Measurements from ENCODE around the gene CORO2A. TPM values are rescaled to one million over a fixed set of nuclear protein-coding genes. Genes with fewer than 3 reads are reported as not detected.
"Not testable (repeated sequence)": the region's sequence is repeated elsewhere in the genome, so short reads cannot be mapped to it uniquely, and the experiment has no call there.

Gene CORO2A
- total RNA-seq, 1 donor from 2014 or later, result 1.4 TPM

GRCh38 chr9:98127226-98127625 is 65.2 kb downstream of the CORO2A start:
- no peak overlapping the region for H3K4me3 Mint-ChIP-seq
- no peak for DNase-seq
- peaks cover 7% of the 10 kb centered on the region for H3K4me1 Mint-ChIP-seq
- intact Hi-C loops (cut with micrococcal nuclease), result no loop called here
- H3K27ac Mint-ChIP-seq, result no peak overlapping the region
- no peaks in the 10 kb centered on the region for H3K27me3 Mint-ChIP-seq
- H3K36me3 Mint-ChIP-seq (ENCODE audit: low read depth), result peaks cover 3% of the 10 kb centered on the region
- H3K9me3 Mint-ChIP-seq, result no peaks in the 10 kb centered on the region

- Mint-ChIP-seq H3K36me3 (ENCODE audit: low read depth) (peaks cover 3% of the 10 kb centered on the region), H3K9me3 (no peaks in the 10 kb centered on the region), H3K27ac (no peak overlapping the region), H3K4me1 (peaks cover 26% of the 10 kb centered on the region), H3K4me3 (no peak overlapping the region), H3K27me3 (no peaks in the 10 kb centered on the region)
- intact Hi-C loops (cut with micrococcal nuclease), result no loop called here
- no peak for DNase-seq
Observed at GRCh38 chr9:98124637-98125426, 67.6 kb downstream of the CORO2A start.

- peaks cover 26% of the 10 kb centered on the region for H3K4me1 Mint-ChIP-seq
- intact Hi-C loops (cut with micrococcal nuclease); H3K27ac Mint-ChIP-seq; H3K4me3 Mint-ChIP-seq; H3K9me3 Mint-ChIP-seq; H3K27me3 Mint-ChIP-seq; H3K36me3 Mint-ChIP-seq (ENCODE audit: low read depth); DNase-seq: not testable (repeated sequence)
Observed at GRCh38 chr9:98124091-98124490, 68.3 kb downstream of the CORO2A start.

- Mint-ChIP-seq H3K36me3 (ENCODE audit: low read depth) (peaks cover 8% of the 10 kb centered on the region), H3K4me1 (peaks cover 36% of the 10 kb centered on the region), H3K9me3 (no peaks in the 10 kb centered on the region), H3K27me3 (no peaks in the 10 kb centered on the region), H3K4me3 (no peak overlapping the region), H3K27ac (no peak overlapping the region)
- no peak for DNase-seq
- intact Hi-C loops (cut with micrococcal nuclease), result no loop called here
Observed at GRCh38 chr9:98121058-98121457, 71.4 kb downstream of the CORO2A start.

- Mint-ChIP-seq H3K27ac (peak overlapping the region; percentile 74), H3K36me3 (ENCODE audit: low read depth) (peaks cover 11% of the 10 kb centered on the region), H3K4me1 (peaks cover 36% of the 10 kb centered on the region), H3K4me3 (peak overlapping the region; percentile 66), H3K27me3 (no peaks in the 10 kb centered on the region), H3K9me3 (no peaks in the 10 kb centered on the region)
- no peak for DNase-seq
- intact Hi-C loops (cut with micrococcal nuclease), result no loop called here
Observed at GRCh38 chr9:98120476-98120875, 72.0 kb downstream of the CORO2A start.

- peaks cover 15% of the 10 kb centered on the region for H3K36me3 Mint-ChIP-seq (ENCODE audit: low read depth)
- H3K27ac Mint-ChIP-seq, result peak within 1 kb of the TSS; percentile 89
- H3K4me1 Mint-ChIP-seq, result peaks cover 36% of the 10 kb centered on the region
- intact Hi-C loops (cut with micrococcal nuclease), result loop anchor here (1.0 to 5.0 kb wide), 8 partner anchors 11 to 196 kb away; partner anchors contain the start of genes ANP32B, CORO2A and TRMO
- peak; percentile 93 for DNase-seq
- no peaks in the 10 kb centered on the region for H3K9me3 Mint-ChIP-seq
- H3K4me3 Mint-ChIP-seq, result peak within 1 kb of the TSS; percentile 87
- no peaks in the 10 kb centered on the region for H3K27me3 Mint-ChIP-seq
Observed at GRCh38 chr9:98118640-98119601, 73.5 kb downstream of the CORO2A start, which contains the start of gene TRIM14. TSS of gene TRIM14 (minus strand) at chr9:98119222. CDS start at chr9:98119188, 34 bp downstream.

- H3K4me1 Mint-ChIP-seq, result peaks cover 40% of the 10 kb centered on the region
- DNase-seq, result peak; percentile 86
- H3K27me3 Mint-ChIP-seq, result no peaks in the 10 kb centered on the region
- H3K9me3 Mint-ChIP-seq, result no peaks in the 10 kb centered on the region
- H3K27ac Mint-ChIP-seq, result peak overlapping the region; percentile 89
- peak overlapping the region; percentile 87 for H3K4me3 Mint-ChIP-seq
- intact Hi-C loops (cut with micrococcal nuclease), result loop anchor here (1.0 to 5.0 kb wide), 8 partner anchors 10 to 195 kb away; partner anchors contain the start of genes ANP32B, CORO2A and TRMO
- peaks cover 15% of the 10 kb centered on the region for H3K36me3 Mint-ChIP-seq (ENCODE audit: low read depth)
Observed at GRCh38 chr9:98117984-98118639, 74.3 kb downstream of the CORO2A start.

GRCh38 chr9:98117097-98117496 is 75.3 kb downstream of the CORO2A start:
- peaks cover 43% of the 10 kb centered on the region for H3K4me1 Mint-ChIP-seq
- DNase-seq, H3K9me3 Mint-ChIP-seq, H3K27me3 Mint-ChIP-seq: not testable (repeated sequence)
- peaks cover 20% of the 10 kb centered on the region for H3K36me3 Mint-ChIP-seq (ENCODE audit: low read depth)
- intact Hi-C loops (cut with micrococcal nuclease), result loop anchor here (5.0 kb wide), 2 partner anchors 75 to 135 kb away; partner anchors contain the start of genes ANP32B and CORO2A
- peak overlapping the region; percentile 89 for H3K27ac Mint-ChIP-seq
- H3K4me3 Mint-ChIP-seq, result peak overlapping the region; percentile 87

- Mint-ChIP-seq H3K4me3 (peak overlapping the region; percentile 68), H3K36me3 (ENCODE audit: low read depth) (peaks cover 70% of the 10 kb centered on the region), H3K4me1 (peaks cover 66% of the 10 kb centered on the region), H3K9me3 (no peaks in the 10 kb centered on the region), H3K27me3 (no peaks in the 10 kb centered on the region), H3K27ac (peak overlapping the region; percentile 97)
- DNase-seq, result peak; percentile 74
- intact Hi-C loops (cut with micrococcal nuclease), result no loop called here
Observed at GRCh38 chr9:98109052-98109451, 83.4 kb downstream of the CORO2A start.

- Mint-ChIP-seq H3K4me1 (peaks cover 70% of the 10 kb centered on the region), H3K27me3 (no peaks in the 10 kb centered on the region), H3K4me3 (peak overlapping the region; percentile 68), H3K27ac (peak overlapping the region; percentile 97), H3K36me3 (ENCODE audit: low read depth) (peaks cover 72% of the 10 kb centered on the region), H3K9me3 (no peaks in the 10 kb centered on the region)
- intact Hi-C loops (cut with micrococcal nuclease), result loop anchor here (1.0 kb wide), 2 partner anchors 10 kb away; no protein-coding TSS in a partner anchor
- peak; percentile 88 for DNase-seq
Observed at GRCh38 chr9:98108531-98109031, 83.9 kb downstream of the CORO2A start.

GRCh38 chr9:98107926-98108325 is 84.5 kb downstream of the CORO2A start:
- Mint-ChIP-seq H3K9me3 (no peaks in the 10 kb centered on the region), H3K27ac (peak overlapping the region; percentile 97), H3K4me1 (peaks cover 68% of the 10 kb centered on the region), H3K4me3 (peak overlapping the region; percentile 68), H3K36me3 (ENCODE audit: low read depth) (peaks cover 72% of the 10 kb centered on the region), H3K27me3 (no peaks in the 10 kb centered on the region)
- intact Hi-C loops (cut with micrococcal nuclease), result loop anchor here (1.0 kb wide), 2 partner anchors 10 kb away; no protein-coding TSS in a partner anchor
- DNase-seq, result no peak

- intact Hi-C loops (cut with micrococcal nuclease), result no loop called here
- Mint-ChIP-seq H3K27ac (peak overlapping the region; percentile 92), H3K27me3 (no peaks in the 10 kb centered on the region), H3K36me3 (ENCODE audit: low read depth) (peaks cover 59% of the 10 kb centered on the region), H3K4me3 (no peak overlapping the region), H3K9me3 (no peaks in the 10 kb centered on the region), H3K4me1 (peaks cover 75% of the 10 kb centered on the region)
- DNase-seq, result no peak
Observed at GRCh38 chr9:98105006-98105405, 87.4 kb downstream of the CORO2A start.

GRCh38 chr9:98104445-98104881 is 88.0 kb downstream of the CORO2A start:
- DNase-seq, result peak; percentile 69
- H3K4me1 Mint-ChIP-seq, result peaks cover 75% of the 10 kb centered on the region
- H3K27me3 Mint-ChIP-seq, result no peaks in the 10 kb centered on the region
- H3K27ac Mint-ChIP-seq, result peak overlapping the region; percentile 92
- intact Hi-C loops (cut with micrococcal nuclease), result loop anchor here (5.0 kb wide), 1 partner anchor 182 kb away; the partner anchor contains the start of gene TRMO
- H3K9me3 Mint-ChIP-seq, result no peaks in the 10 kb centered on the region
- H3K4me3 Mint-ChIP-seq, result peak overlapping the region; percentile 72
- peaks cover 58% of the 10 kb centered on the region for H3K36me3 Mint-ChIP-seq (ENCODE audit: low read depth)

All from activated CD4-positive, alpha-beta T cell treated with anti-CD3 and anti-CD28 coated beads, Interleukin-2, amount 10 ng/mL, durations not matched to agents 24 days and 14 days (primary cell).